Measurements from ENCODE around the gene ERO1B. TPM values are rescaled to one million over a fixed set of nuclear protein-coding genes. Genes with fewer than 3 reads are reported as not detected.

ERO1B gene
- polyA plus RNA-seq, 1 of the 3 experiments (the other 2 are of a cell fraction) = 0.79 TPM

GRCh38 chr1:236176337-236177336 lies 105.1 kb downstream of the ERO1B start:
- H3K4me2 ChIP-seq = no peak overlapping the region
- no peaks in the 10 kb centered on the region for H3K79me2 ChIP-seq (ENCODE audit: insufficient read depth)
- ChIA-PET POLR2A (no interaction called here), CTCF (no interaction called here)
- no peak for DNase-seq
- H3F3A ChIP-seq (replicated peaks; ENCODE audit: insufficient read depth) = no peaks in the 10 kb centered on the region
- no peaks in the 10 kb centered on the region for H3K36me3 ChIP-seq (replicated peaks in 1 of 2; ENCODE audit: control insufficient read depth in 1 of 2, insufficient read depth in 2 of 2, low read length in 1 of 2)
- no peak overlapping the region for H3K4me3 ChIP-seq (ENCODE audit: low read depth in 2 of 2, low read length in 1 of 2)
- no peaks in the 10 kb centered on the region for H3K4me1 ChIP-seq (ENCODE audit: control insufficient read depth in 1 of 2, insufficient read depth in 2 of 2, low read depth in 1 of 2, low read length in 1 of 2)
- H3K27me3 ChIP-seq (ENCODE audit: insufficient read depth) = no peaks in the 10 kb centered on the region
- no peaks in the 10 kb centered on the region for H3K9me2 ChIP-seq
- 75% methylated on average over 15 of the region's 18 CpGs for WGBS (ENCODE audit: low lambda C conversion rate)
- no peak overlapping the region for H3K9ac ChIP-seq
- H2AFZ ChIP-seq (ENCODE audit: low read depth) = no peak overlapping the region
- H3K9me3 ChIP-seq = no peaks in the 10 kb centered on the region
- no peak for TF ChIP-seq ZBTB33 (IDR thresholded peaks at IDR 0.05; ENCODE audit: borderline replicate concordance, low read depth)
- TF ChIP-seq GABPA (IDR thresholded peaks at IDR 0.05; ENCODE audit: low read depth) = no peak
- TF ChIP-seq RAD21 (IDR thresholded peaks at IDR 0.05; ENCODE audit: low read length) = no peak
- no peaks in the 10 kb centered on the region for H4K20me1 ChIP-seq (ENCODE audit: insufficient read depth)
- no peak overlapping the region for H3K27ac ChIP-seq (ENCODE audit: low read depth in 2 of 2, low read length in 1 of 2)

- Histone ChIP-seq H3K4me3 (ENCODE audit: low read depth in 2 of 2, low read length in 1 of 2) (no peak overlapping the region), H3K9me3 (no peaks in the 10 kb centered on the region), H3K79me2 (ENCODE audit: insufficient read depth) (no peaks in the 10 kb centered on the region), H4K20me1 (ENCODE audit: insufficient read depth) (no peaks in the 10 kb centered on the region), H3K36me3 (replicated peaks in 1 of 2; ENCODE audit: control insufficient read depth in 1 of 2, insufficient read depth in 2 of 2, low read length in 1 of 2) (no peaks in the 10 kb centered on the region), H3K27me3 (ENCODE audit: insufficient read depth) (no peaks in the 10 kb centered on the region), H3F3A (replicated peaks; ENCODE audit: insufficient read depth) (no peaks in the 10 kb centered on the region), H3K9me2 (no peaks in the 10 kb centered on the region), H3K9ac (no peak overlapping the region), H3K4me1 (ENCODE audit: control insufficient read depth in 1 of 2, insufficient read depth in 2 of 2, low read depth in 1 of 2, low read length in 1 of 2) (no peaks in the 10 kb centered on the region), H3K27ac (ENCODE audit: low read depth in 2 of 2, low read length in 1 of 2) (no peak overlapping the region), H2AFZ (ENCODE audit: low read depth) (no peak overlapping the region), H3K4me2 (no peak overlapping the region)
- ChIA-PET POLR2A (no interaction called here), CTCF (no interaction called here)
- no peak for DNase-seq
- 82% methylated on average over 12 of the region's 12 CpGs for WGBS (ENCODE audit: low lambda C conversion rate)
- TF ChIP-seq FOXM1 (IDR thresholded peaks at IDR 0.05; ENCODE audit: low read depth) = no peak
- TF ChIP-seq RXRA (IDR thresholded peaks at IDR 0.05; ENCODE audit: borderline replicate concordance, low read depth) = no peak
- TF ChIP-seq MXI1 (IDR thresholded peaks at IDR 0.05; ENCODE audit: low read depth, low read length) = no peak
- TF ChIP-seq RCOR1 (IDR thresholded peaks at IDR 0.05; ENCODE audit: low read length) = no peak
- TF ChIP-seq RAD21 (IDR thresholded peaks at IDR 0.05; ENCODE audit: low read length) = no peak
- TF ChIP-seq CHD2 (IDR thresholded peaks at IDR 0.05; ENCODE audit: low read length, partially characterized antibody) = no peak
- no peak for TF ChIP-seq FOXJ3 (CRISPR knock-in tag; IDR thresholded peaks at IDR 0.05)
- no peak for TF ChIP-seq FOSL2 (IDR thresholded peaks at IDR 0.05; ENCODE audit: borderline replicate concordance, low read depth)
- no peak for TF ChIP-seq GABPA (IDR thresholded peaks at IDR 0.05; ENCODE audit: low read depth)
- no peak for TF ChIP-seq USF2 (IDR thresholded peaks at IDR 0.05; ENCODE audit: borderline replicate concordance, low read depth, low read length)
- TF ChIP-seq YY1 (IDR thresholded peaks at IDR 0.05; ENCODE audit: low read depth) = no peak
Measured at GRCh38 chr1:236175642-236176336, 106.0 kb downstream of the ERO1B start.

All from SK-N-SH (cell line).